NCI-H1105 (cell line): ENCODE data around the gene TCF7L2.

ENCODE experiments used
- DNase-seq: peaks from one replicate; lab custom pipeline; 2025; lab: John Stamatoyannopoulos, UW

Gene TCF7L2

GRCh38 chr10:113045147-113046055, 95.4 kb downstream of the TCF7L2 start:
- no peak for DNase-seq

GRCh38 chr10:113047151-113047550, 97.1 kb downstream of the TCF7L2 start:
- no peak for DNase-seq

GRCh38 chr10:113047605-113047962, 97.5 kb downstream of the TCF7L2 start:
- DNase-seq = no peak

GRCh38 chr10:113047963-113048781, 98.1 kb downstream of the TCF7L2 start:
- peak; percentile 13 for DNase-seq

GRCh38 chr10:113049881-113050280, 99.8 kb downstream of the TCF7L2 start:
- no peak for DNase-seq

GRCh38 chr10:113052076-113052830, 102.2 kb downstream of the TCF7L2 start:
- no peak for DNase-seq

- no peak for DNase-seq
Measured at GRCh38 chr10:113053091-113053490, 103.0 kb downstream of the TCF7L2 start.

- no peak for DNase-seq
Measured at GRCh38 chr10:113053881-113054280, 103.8 kb downstream of the TCF7L2 start.

GRCh38 chr10:113055458-113055857, 105.4 kb downstream of the TCF7L2 start:
- no peak for DNase-seq

- DNase-seq = no peak
Measured at GRCh38 chr10:113056030-113056429, 106.0 kb downstream of the TCF7L2 start.

- DNase-seq = no peak
Measured at GRCh38 chr10:113056441-113057021, 106.5 kb downstream of the TCF7L2 start.

- DNase-seq = peak; percentile 22
Measured at GRCh38 chr10:113057948-113058522, 108.0 kb downstream of the TCF7L2 start.

GRCh38 chr10:113058523-113059370, 108.7 kb downstream of the TCF7L2 start:
- DNase-seq = no peak

GRCh38 chr10:113059371-113059780, 109.3 kb downstream of the TCF7L2 start:
- no peak for DNase-seq

GRCh38 chr10:113060201-113061053, 110.4 kb downstream of the TCF7L2 start:
- DNase-seq = no peak

- DNase-seq = no peak
Measured at GRCh38 chr10:113061054-113061430, 111.0 kb downstream of the TCF7L2 start.

- no peak for DNase-seq
Measured at GRCh38 chr10:113061557-113061956, 111.5 kb downstream of the TCF7L2 start.

GRCh38 chr10:113063043-113063967, 113.3 kb downstream of the TCF7L2 start:
- no peak for DNase-seq

GRCh38 chr10:113064039-113064438, 114.0 kb downstream of the TCF7L2 start:
- no peak for DNase-seq
